ENCODE data around the gene MAP3K7CL.

The MAP3K7CL gene

GRCh38 chr21:29196670-29197191 is 66.3 kb downstream of the MAP3K7CL start:
- DNase-seq (no peak), ATAC-seq (no peak)

- no peak for DNase-seq
- ATAC-seq = no peak
Measured at GRCh38 chr21:29201186-29201585, 70.7 kb downstream of the MAP3K7CL start.

DNA sequence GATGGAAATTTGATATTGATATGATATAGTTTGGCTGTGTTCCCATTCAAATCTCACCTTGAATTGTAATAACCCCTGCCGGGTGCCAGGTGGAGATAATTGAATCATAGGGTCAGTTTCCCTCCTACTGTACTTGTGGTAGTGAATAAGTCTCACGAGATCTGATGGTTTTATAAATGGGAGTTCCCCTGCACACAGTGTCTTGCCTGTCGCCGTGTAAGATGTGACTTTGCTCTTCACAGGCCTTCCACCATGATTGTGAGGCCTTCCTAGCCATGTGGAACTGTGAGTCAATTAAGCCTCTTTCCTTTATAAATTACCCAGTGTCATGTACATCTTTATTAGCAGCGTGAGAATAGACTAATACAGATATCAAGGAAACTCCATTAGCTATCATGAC is 74.6 kb downstream of the MAP3K7CL start:
- DNase-seq (no peak), ATAC-seq (no peak)

- ATAC-seq (no peak), DNase-seq (no peak)
Measured at GRCh38 chr21:29205988-29206387, 75.5 kb downstream of the MAP3K7CL start.

- ATAC-seq (no peak), DNase-seq (no peak)
Measured at GRCh38 chr21:29206445-29206844, 76.0 kb downstream of the MAP3K7CL start.

DNA sequence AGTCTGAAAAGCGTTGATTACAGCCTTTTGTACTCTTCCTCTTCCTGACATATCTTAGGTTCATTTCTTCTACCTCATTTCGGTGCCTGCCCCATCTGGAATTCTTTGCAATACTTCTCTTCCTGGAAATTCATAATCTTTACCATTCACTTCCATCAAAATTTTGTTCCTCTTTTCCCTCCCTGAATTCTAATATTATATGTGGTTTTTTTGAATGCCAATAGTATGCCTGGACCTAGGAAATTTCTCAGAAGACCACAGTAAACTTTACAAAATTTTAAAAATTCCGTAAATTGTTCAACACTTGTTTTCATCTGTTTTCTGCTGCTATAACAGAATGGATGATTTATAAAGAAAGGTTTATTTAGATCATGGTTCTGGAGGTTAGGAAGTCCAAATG is 76.8 kb downstream of the MAP3K7CL start:
- DNase-seq (no peak), ATAC-seq (no peak)

GRCh38 chr21:29208044-29208681 is 77.7 kb downstream of the MAP3K7CL start:
- ATAC-seq = no peak

DNA sequence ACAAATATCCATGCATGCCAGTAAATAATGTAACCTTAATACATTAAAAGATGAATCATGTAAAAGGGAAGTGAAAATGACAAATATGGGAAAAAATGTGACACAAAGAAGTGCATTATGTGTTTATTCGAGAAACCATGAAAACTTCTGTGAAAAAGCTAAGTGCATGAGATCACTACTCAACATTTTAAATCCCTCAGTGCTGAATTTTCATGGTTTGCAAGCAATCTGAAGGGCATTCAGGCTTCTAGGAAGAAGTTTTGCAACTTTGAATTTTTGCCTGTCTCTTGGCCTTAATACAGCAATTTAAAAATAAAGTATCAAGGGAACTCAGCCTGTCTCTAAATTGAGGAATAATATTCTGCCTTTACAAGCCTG is 78.2 kb downstream of the MAP3K7CL start:
- ATAC-seq (no peak), DNase-seq (no peak)

More at GRCh38 chr21:29208044-29208681, 77.7 kb downstream of the MAP3K7CL start:
- no peak for DNase-seq

GRCh38 chr21:29209696-29210095 is 79.3 kb downstream of the MAP3K7CL start:
- DNase-seq (no peak), ATAC-seq (no peak)

DNA sequence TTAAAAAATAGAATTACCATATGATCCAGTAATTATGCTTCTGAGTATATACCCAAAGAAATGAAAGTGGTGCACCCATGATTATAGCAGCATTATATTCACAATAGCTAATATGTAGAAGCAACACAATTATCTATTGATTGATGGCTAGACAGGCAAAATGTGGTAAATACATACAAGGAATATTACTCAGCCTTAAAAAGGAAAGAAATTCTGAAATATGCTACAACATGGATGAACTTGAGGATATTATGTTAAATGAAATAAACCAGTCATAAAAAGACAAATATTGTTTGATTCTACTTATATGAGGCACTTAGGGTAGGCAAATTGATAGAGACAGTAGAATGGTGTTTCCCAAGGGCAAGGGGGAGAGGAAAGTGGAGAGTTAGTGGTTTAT is 80.8 kb downstream of the MAP3K7CL start:
- DNase-seq (no peak), ATAC-seq (no peak)

DNA sequence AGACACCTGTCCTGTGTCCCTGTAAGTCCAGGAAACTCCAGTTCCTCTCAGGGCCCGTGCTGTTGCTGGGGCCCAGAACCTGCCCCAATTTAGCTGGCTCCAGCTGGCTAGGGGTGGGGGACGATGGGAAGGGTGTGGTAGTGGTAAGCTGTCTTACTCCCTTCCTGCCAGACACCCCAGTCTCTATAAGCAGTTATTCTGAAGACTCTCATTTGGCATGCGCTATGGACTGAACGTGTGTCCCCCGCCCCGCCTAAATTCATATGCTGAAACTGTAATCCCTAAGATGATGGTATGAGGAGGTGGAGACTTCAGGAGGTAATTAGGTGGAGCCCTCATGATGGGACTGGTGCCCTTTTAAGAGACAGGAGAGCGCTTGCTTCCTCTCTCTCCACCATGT is 82.0 kb downstream of the MAP3K7CL start:
- DNase-seq (no peak), ATAC-seq (peak; percentile 16)

GRCh38 chr21:29213513-29214385 is 83.3 kb downstream of the MAP3K7CL start:
- no peak for ATAC-seq

DNA sequence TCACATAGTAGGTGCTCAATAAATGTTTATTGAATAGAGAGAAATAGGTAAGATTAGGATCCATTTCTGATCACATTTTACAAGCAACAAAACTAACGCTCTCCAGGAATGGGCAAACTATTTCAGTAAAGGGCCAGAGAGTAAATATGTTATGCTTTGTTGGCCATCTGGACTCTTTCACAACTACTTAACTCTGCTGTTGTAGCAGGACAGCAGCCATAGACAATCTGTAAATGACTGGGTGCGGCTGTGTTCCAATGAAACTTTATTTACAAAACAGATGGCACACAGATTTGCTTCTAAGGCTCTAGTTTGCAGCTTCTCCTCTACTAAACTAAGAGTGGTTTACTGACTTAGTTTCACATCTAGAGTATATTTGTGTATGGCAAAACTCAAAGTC is 85.3 kb downstream of the MAP3K7CL start:
- DNase-seq (no peak), ATAC-seq (no peak)

More at GRCh38 chr21:29213513-29214385, 83.3 kb downstream of the MAP3K7CL start:
- no peak for DNase-seq

DNA sequence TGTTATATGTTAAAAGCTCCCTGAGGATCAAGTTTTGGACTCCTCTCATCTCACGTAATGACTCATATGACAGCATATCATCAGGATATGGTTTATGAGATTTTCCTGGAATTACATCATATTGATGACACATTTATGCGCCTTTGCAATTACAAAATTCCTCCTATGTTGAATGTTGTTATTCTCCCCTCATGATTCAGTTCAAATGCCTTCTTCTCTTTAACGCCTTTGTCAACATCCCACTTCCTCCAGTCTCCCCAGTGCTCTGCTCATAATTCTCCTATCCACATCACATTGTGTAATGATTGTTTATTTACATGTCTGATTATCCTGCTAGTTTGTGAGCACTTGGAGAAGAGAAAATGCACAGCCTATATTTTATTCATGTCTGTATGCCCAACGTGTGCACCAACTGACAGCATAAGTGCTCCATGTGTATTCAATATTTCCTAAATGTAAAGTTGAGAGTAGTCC is 87.4 kb downstream of the MAP3K7CL start:
- ATAC-seq (no peak), DNase-seq (no peak)

DNA sequence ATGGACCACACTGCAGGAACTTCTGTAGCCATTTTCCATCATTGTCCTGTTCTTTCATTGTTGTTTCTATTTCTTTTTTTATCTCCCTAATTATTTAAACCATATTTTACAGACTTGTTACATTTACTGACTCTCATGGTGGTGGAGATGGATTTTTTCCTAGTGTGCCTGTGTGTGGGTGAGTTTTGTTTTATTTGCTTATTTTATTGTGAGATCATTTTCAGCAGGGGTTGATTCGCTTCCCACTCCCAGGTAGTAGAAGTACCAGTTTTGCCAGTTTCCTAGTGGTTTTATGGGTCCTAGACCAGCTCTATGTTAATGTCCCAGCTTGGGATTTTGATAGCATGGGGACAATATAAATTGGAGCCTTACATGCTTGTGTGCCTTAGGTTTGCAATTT is 88.3 kb downstream of the MAP3K7CL start:
- DNase-seq (no peak), ATAC-seq (no peak)

DNA sequence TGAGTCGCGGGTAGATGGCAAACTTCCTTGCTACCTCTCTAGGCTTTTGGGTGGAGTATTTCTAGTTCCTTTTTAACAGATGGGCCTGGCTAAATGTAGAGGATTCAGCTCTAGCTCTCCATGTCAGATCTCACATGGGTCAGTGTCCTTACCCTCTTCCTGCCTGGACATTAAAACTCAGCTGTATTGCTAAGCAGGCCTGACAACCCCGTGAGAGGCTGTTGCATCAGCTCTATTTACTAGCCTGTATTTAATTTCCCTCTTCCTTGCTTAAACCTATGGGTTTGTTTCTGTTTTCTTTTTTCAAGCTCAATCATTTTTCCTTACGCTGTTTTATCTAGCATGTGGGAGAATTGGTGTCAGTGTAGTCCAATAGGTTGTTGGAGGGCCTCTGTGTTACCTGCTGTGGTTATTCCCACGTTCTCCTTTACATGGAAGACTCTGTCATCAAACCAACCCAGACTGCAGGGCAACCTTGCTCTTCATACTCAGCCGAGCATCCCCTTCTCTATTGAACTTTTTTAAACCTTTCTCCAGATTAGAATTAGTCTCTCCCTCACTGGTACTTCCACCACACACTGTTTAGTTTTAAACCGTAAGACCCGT is 88.8 kb downstream of the MAP3K7CL start:
- no peak for DNase-seq
- no peak for ATAC-seq

GRCh38 chr21:29221253-29221744 is 90.9 kb downstream of the MAP3K7CL start:
- DNase-seq (no peak), ATAC-seq (no peak)

DNA sequence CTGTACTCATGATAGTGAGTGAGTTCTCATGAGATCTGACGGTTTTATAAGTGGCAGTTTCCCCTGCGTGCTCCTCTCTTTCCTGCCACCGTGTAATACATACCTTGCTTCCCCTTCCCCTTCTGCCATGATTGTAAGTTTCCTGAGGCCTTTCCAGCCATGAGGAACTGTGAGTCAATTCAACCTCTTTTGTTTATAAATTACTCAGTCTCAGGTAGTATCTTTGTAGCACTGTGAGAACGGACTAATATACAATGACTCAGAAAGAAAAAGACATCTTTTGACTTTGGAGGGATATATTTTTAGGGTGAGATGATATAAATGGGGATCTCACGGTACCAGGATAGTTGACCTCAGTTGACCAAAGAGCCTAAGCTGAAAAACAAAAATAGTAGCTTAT is 93.6 kb downstream of the MAP3K7CL start:
- DNase-seq = no peak
- peak; percentile 14 for ATAC-seq
